GM12878 (cell line): ENCODE results near the gene PRSS33. TPM values are rescaled to one million over a fixed set of nuclear protein-coding genes. Genes with fewer than 3 reads are reported as not detected.

ENCODE experiments used
- ATAC-seq: fragments of 200-7000 bp; cut with Tn5 transposase; 3 replicates; pipeline ENCODE4 v1.9.1; 2020; ENCODE audit warnings: mild to moderate bottlenecking, moderate library complexity
- BruUV-seq: library from RNA; stranded (reverse); fragments of 400-500 nt; replicated peaks from 2 replicates; lab custom pipeline; 2021; lab: Mats Ljungman, UMichigan
- CTCF ChIA-PET: fragments of 300-600 bp; sonication (Branson Sonifier 250); formaldehyde crosslinking; extraction: SDS; loops from one replicate; lab custom pipeline; 2021; ENCODE audit warnings: inconsistent platforms; lab: Yijun Ruan, JAX
- POLR2A ChIA-PET: fragments of 350-600 bp; formaldehyde crosslinking; extraction: SDS; loops from one replicate; lab custom pipeline; 2021; ENCODE audit warnings: inconsistent platforms; lab: Charles Lee
- RAD21 ChIA-PET: fragments of 300-600 bp; sonication (Branson Sonifier 250); formaldehyde crosslinking; loops from one replicate; lab custom pipeline; 2023; ENCODE audit warnings: antibody characterized with exemption; ENCODE audit not compliant: unreplicated experiment; lab: Charles Lee
- SMC1A ChIA-PET: fragments of 300-600 bp; sonication (Branson Sonifier 250); formaldehyde crosslinking; loops from one replicate; lab custom pipeline; 2023; ENCODE audit not compliant: unreplicated experiment, uncharacterized antibody; lab: Charles Lee
- DNase-seq: peaks from one replicate; pipeline ENCODE4 v3.0.0-alpha.2; 2011; ENCODE audit warnings: low read depth, low spot score
- FAIRE-seq: peaks from 3 replicates; lab custom pipeline; 2011; peaks lifted over from hg19 to GRCh38; lab: Jason Lieb, UNC
- H2AFZ ChIP-seq: 2 replicates; pipeline ENCODE4 v1.6.0; 2011; ENCODE audit warnings: low read depth, low read length, control low read depth; ENCODE audit not compliant: control insufficient read depth
- H3K27ac ChIP-seq: 2 replicates; pipeline ENCODE4 v1.5.1; 2011; ENCODE audit warnings: control low read depth; ENCODE audit not compliant: control insufficient read depth, insufficient read depth
- H3K27me3 ChIP-seq, 2 experiments: replicated peaks in 1 of 2; 2 replicates each; pipeline versions ENCODE4 v1.6.0 to v1.6.1; 2011; ENCODE audit warnings: low read length in 1 of 2; ENCODE audit not compliant: control insufficient read depth in 2 of 2, insufficient read depth in 2 of 2
- H3K36me3 ChIP-seq, 2 experiments: 2 replicates each; pipeline ENCODE4 v1.5.1; 2011; ENCODE audit warnings: low read length in 1 of 2; ENCODE audit not compliant: control insufficient read depth in 2 of 2, insufficient read depth in 2 of 2
- H3K4me1 ChIP-seq: 2 replicates; pipeline ENCODE4 v1.6.1; 2011; ENCODE audit warnings: mild to moderate bottlenecking, low read length, moderate library complexity, mixed read lengths; ENCODE audit not compliant: control insufficient read depth, insufficient read depth
- H3K4me2 ChIP-seq: 2 replicates; pipeline ENCODE4 v1.6.0; 2011; ENCODE audit warnings: control low read depth; ENCODE audit not compliant: control insufficient read depth, insufficient read depth
- H3K4me3 ChIP-seq: fragments of 200-600 bp; sonication (generic); 2 replicates; pipeline ENCODE4 v1.5.1; 2016
- H3K79me2 ChIP-seq: 2 replicates; pipeline ENCODE4 v1.6.0; 2011; ENCODE audit warnings: low read length; ENCODE audit not compliant: control insufficient read depth, insufficient read depth
- H3K9ac ChIP-seq: 2 replicates; pipeline ENCODE4 v1.8.0; 2011; ENCODE audit warnings: low read length, control low read depth, mixed read lengths; ENCODE audit not compliant: control insufficient read depth, insufficient read depth
- H3K9me3 ChIP-seq: replicated peaks from 3 replicates; pipeline ENCODE4 v1.5.1; 2011; ENCODE audit warnings: mild to moderate bottlenecking, low read length; ENCODE audit not compliant: control insufficient read depth, insufficient read depth
- H4K20me1 ChIP-seq: 2 replicates; pipeline ENCODE4 v1.6.0; 2011; ENCODE audit not compliant: control insufficient read depth, insufficient read depth
- CEBPB ChIP-seq, 2 experiments: fragments of 150-350 bp in 1 of 2; IDR thresholded peaks; 2 replicates each; pipeline ENCODE4 v1.6.1; 2012 to 2014; ENCODE audit warnings: low read depth in 2 of 2, low read length in 2 of 2, borderline replicate concordance in 1 of 2, inconsistent platforms in 1 of 2
- DPF2 ChIP-seq: fragments of 450-650 bp; IDR thresholded peaks from 2 replicates; pipeline ENCODE4 v1.6.1; 2017; ENCODE audit warnings: mild to moderate bottlenecking
- EP300 ChIP-seq, 2 experiments: fragments of 150-350 bp in 1 of 2; IDR thresholded peaks; 2 replicates each; pipeline ENCODE4 v1.6.1; 2011 to 2012; ENCODE audit warnings: low read depth in 2 of 2, low read length in 2 of 2, borderline replicate concordance in 1 of 2, improper control_type of control experiment in 1 of 2, inconsistent platforms in 1 of 2; ENCODE audit not compliant: control insufficient read depth in 1 of 2
- FOXK2 ChIP-seq: fragments of 450-650 bp; IDR thresholded peaks from 2 replicates; pipeline ENCODE4 v1.6.1; 2017; ENCODE audit warnings: mild to moderate bottlenecking, moderate library complexity
- IRF4 ChIP-seq: IDR thresholded peaks from 2 replicates; pipeline ENCODE4 v1.6.1; 2011; ENCODE audit warnings: low read depth, low read length
- MTA3 ChIP-seq: IDR thresholded peaks from 2 replicates; pipeline ENCODE4 v1.6.1; 2012; ENCODE audit warnings: low read length, inconsistent platforms, borderline replicate concordance
- NFXL1 ChIP-seq: fragments of 450-650 bp; IDR thresholded peaks from 2 replicates; pipeline ENCODE4 v1.6.1; 2017; ENCODE audit warnings: antibody characterized with exemption, mild to moderate bottlenecking, borderline replicate concordance
- PAX8 ChIP-seq: fragments of 450-650 bp; IDR thresholded peaks from 2 replicates; pipeline ENCODE4 v1.6.1; 2017; ENCODE audit warnings: mild to moderate bottlenecking, moderate library complexity
- RFX5 ChIP-seq: IDR thresholded peaks from 2 replicates; pipeline ENCODE4 v1.6.1; 2011; ENCODE audit warnings: low read depth, low read length, improper control_type of control experiment
- SUPT20H ChIP-seq: IDR thresholded peaks from 2 replicates; pipeline ENCODE4 v1.6.1; 2011; ENCODE audit warnings: low read depth, mild to moderate bottlenecking, low read length, moderate library complexity, borderline replicate concordance; ENCODE audit not compliant: control insufficient read depth
- WGBS: methylation state at CpG from one replicate; pipeline ENCODE4 v1.1.6; 2016; ENCODE audit warnings: low lambda C conversion rate; ENCODE audit not compliant: insufficient replicate concordance, insufficient coverage; ENCODE audit errors: missing lambda C conversion rate; 5-methylcytosine and 5-hydroxymethylcytosine counted together
- in situ Hi-C: fragments of 300-500 bp; cut with MboI; formaldehyde crosslinking; loops from 9 replicates; pipeline ENCODE4 v1.14.3; 2018; ENCODE audit warnings: mixed read lengths
- intact Hi-C: fragments of 100-400 bp; cut with micrococcal nuclease; formaldehyde crosslinking; loops from one replicate; pipeline ENCODE4 v1.14.2; 2022; ENCODE audit not compliant: unreplicated experiment
- polyA plus RNA-seq, 11 experiments: library from polyadenylated mRNA; depleted of rRNA in 4 of 11; unstranded in 6 of 11; stranded (reverse) in 5 of 11; fragments of >200 nt; fragmentation: Nextera tagmentation in 4 of 11; fragmentation: Illumina TruSeq in 1 of 11; extraction: Ambion mirVana in 4 of 11; extraction: Trizol in 1 of 11; gene quantifications; 1 replicate in 1 of 11; 2 replicates in 10 of 11; pipeline versions ENCODE4 v1.2.1 to v1.2.3, GENCODE V29; 2011 to 2016; ENCODE audit warnings: inconsistent platforms in 2 of 11, missing spikeins in 2 of 11, low read depth in 1 of 11
- total RNA-seq, 4 experiments: library from RNA; depleted of rRNA in 3 of 4; stranded (reverse); fragments of >200 nt in 3 of 4; fragmentation: Illumina TruSeq in 1 of 4; extraction: Trizol in 1 of 4; gene quantifications; 2 replicates each; pipeline versions ENCODE4 v1.2.1 to v1.2.3, GENCODE V29; 2013 to 2021
- TF ChIP-seq, protein P1 (sequence below): fragments of 450-650 bp; IDR thresholded peaks from 2 replicates; pipeline ENCODE4 v1.6.1; 2017; ENCODE audit warnings: mild to moderate bottlenecking, moderate library complexity
- TF ChIP-seq, protein P2 (sequence below): IDR thresholded peaks from 2 replicates; pipeline ENCODE4 v1.6.1; 2011; ENCODE audit warnings: low read depth, low read length, improper control_type of control experiment, borderline replicate concordance

Gene PRSS33
- total and polyA plus RNA-seq, 10 of the 15 experiments (the other 5 are each of a cell fraction or from before 2014, with no cell fraction given) = not detected

DNA sequence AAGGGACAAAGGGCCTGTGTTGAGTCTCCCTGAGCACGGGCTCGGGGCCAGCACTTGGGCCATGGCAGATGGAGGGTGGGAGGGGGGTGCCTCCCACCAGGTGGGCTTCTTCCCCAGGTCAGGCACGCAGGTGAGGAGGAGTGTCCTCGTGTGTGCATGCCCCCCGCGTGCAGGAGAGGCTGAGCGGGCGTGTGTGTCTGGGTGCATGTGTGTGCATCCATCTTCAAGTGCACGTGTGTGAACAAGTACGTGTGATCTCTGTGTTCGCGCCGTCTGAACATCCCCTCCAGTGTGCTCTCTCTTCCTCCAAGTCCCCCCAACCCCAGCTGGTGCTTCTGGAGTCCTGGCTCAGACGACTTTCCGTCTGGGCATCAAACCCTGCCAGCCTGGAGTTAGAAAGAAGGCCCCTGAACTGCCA, 40.0 kb upstream of the PRSS33 start:
- WGBS = 65% methylated on average over 15 of the region's 15 CpGs
- ChIA-PET CTCF (no interaction called here), SMC1A (no interaction called here), RAD21 (no interaction called here), POLR2A (no interaction called here)
- DNase-seq = no peak
- H3K4me2 ChIP-seq = no peak overlapping the region
- in situ Hi-C loops = no loop called here
- no peaks in the 10 kb centered on the region for H3K9me3 ChIP-seq
- FAIRE-seq = no peak
- TF ChIP-seq PAX8 (no peak), IRF4 (no peak), SUPT20H (no peak)
- intact Hi-C loops = no loop called here
- no peak for ATAC-seq
- no peak overlapping the region for H3K9ac ChIP-seq
- H4K20me1 ChIP-seq = no peaks in the 10 kb centered on the region
- no TSS peak for BruUV-seq
- no peak overlapping the region for H3K27ac ChIP-seq
- peaks cover 4% of the 10 kb centered on the region; the same call in 1 of the 2 replicates for H3K4me1 ChIP-seq
- H3K4me3 ChIP-seq = no peak overlapping the region
- H3K36me3 ChIP-seq = no peaks in the 10 kb centered on the region
- no peaks in the 10 kb centered on the region for H3K27me3 ChIP-seq
- no peak overlapping the region for H2AFZ ChIP-seq
- H3K79me2 ChIP-seq = no peaks in the 10 kb centered on the region

DNA sequence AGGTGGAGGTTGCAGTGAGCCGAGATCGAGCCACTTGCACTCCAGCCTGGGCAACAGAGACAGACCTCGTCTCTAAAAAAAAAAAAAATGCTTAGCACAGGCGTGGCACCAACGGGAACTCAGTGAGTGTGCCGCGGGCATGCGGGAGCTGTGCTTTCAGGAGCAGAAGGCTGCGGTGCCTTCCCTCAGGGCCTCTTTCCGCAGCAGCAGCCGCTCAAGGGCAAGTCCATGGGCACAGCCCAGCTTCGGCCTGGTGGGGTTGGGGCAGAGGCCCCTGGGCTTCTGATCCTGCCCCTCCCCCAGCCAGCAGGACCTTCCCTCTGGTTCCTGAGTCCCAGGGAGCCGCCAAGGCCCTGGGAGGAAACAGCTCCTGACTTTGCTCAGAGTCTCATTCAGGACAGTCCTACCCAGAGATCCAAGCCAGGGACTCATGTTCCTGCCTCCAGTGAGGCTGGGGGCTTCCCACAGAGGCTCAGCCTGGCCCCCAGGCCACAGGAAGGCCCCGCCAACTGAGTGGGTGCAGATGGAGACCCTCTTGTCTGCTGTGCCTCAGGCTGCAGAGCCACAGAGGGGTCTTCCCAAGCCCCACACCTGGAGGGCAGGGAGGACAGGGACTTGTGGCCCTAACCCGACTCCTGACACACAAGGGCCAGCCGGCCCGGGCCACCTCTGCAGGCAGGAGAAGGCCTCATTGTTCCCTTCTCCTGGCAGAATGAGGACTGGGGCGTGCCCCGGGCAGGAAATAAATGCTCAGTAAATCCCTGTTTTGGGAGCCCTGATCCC, 39.4 kb upstream of the PRSS33 start:
- H3K4me2 ChIP-seq = no peak overlapping the region
- no TSS peak for BruUV-seq
- no peaks in the 10 kb centered on the region for H3K9me3 ChIP-seq
- peaks cover 4% of the 10 kb centered on the region; the same call in 1 of the 2 replicates for H3K4me1 ChIP-seq
- CTCF ChIA-PET = no interaction called here
- RAD21 ChIA-PET = no interaction called here
- H3K27me3 ChIP-seq = no peaks in the 10 kb centered on the region
- H3K27ac ChIP-seq = no peak overlapping the region
- POLR2A ChIA-PET = no interaction called here
- in situ Hi-C loops = no loop called here
- no peak overlapping the region for H3K9ac ChIP-seq
- 49% methylated on average over 19 of the region's 19 CpGs for WGBS
- H2AFZ ChIP-seq = no peak overlapping the region
- DNase-seq = no peak
- H3K4me3 ChIP-seq = no peak overlapping the region
- intact Hi-C loops = no loop called here
- SMC1A ChIA-PET = no interaction called here
- H4K20me1 ChIP-seq = no peaks in the 10 kb centered on the region
- no peaks in the 10 kb centered on the region for H3K36me3 ChIP-seq
- no peak for FAIRE-seq
- ATAC-seq = no peak
- H3K79me2 ChIP-seq = no peaks in the 10 kb centered on the region
- TF ChIP-seq, protein P1, sequence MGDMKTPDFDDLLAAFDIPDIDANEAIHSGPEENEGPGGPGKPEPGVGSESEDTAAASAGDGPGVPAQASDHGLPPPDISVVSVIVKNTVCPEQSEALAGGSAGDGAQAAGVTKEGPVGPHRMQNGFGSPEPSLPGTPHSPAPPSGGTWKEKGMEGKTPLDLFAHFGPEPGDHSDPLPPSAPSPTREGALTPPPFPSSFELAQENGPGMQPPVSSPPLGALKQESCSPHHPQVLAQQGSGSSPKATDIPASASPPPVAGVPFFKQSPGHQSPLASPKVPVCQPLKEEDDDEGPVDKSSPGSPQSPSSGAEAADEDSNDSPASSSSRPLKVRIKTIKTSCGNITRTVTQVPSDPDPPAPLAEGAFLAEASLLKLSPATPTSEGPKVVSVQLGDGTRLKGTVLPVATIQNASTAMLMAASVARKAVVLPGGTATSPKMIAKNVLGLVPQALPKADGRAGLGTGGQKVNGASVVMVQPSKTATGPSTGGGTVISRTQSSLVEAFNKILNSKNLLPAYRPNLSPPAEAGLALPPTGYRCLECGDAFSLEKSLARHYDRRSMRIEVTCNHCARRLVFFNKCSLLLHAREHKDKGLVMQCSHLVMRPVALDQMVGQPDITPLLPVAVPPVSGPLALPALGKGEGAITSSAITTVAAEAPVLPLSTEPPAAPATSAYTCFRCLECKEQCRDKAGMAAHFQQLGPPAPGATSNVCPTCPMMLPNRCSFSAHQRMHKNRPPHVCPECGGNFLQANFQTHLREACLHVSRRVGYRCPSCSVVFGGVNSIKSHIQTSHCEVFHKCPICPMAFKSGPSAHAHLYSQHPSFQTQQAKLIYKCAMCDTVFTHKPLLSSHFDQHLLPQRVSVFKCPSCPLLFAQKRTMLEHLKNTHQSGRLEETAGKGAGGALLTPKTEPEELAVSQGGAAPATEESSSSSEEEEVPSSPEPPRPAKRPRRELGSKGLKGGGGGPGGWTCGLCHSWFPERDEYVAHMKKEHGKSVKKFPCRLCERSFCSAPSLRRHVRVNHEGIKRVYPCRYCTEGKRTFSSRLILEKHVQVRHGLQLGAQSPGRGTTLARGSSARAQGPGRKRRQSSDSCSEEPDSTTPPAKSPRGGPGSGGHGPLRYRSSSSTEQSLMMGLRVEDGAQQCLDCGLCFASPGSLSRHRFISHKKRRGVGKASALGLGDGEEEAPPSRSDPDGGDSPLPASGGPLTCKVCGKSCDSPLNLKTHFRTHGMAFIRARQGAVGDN = no peak
- TF ChIP-seq CEBPB (IDR thresholded peaks at IDR 0.05; ENCODE audit: borderline replicate concordance in 1 of 2, low read depth in 2 of 2, low read length in 2 of 2) (no peak), DPF2 (no peak), MTA3 (no peak), EP300 (IDR thresholded peaks at IDR 0.05; ENCODE audit: borderline replicate concordance in 1 of 2, control insufficient read depth in 1 of 2, low read depth in 2 of 2, low read length in 2 of 2) (no peak), NFXL1 (no peak), RFX5 (no peak), FOXK2 (no peak)
- TF ChIP-seq, protein P2, sequence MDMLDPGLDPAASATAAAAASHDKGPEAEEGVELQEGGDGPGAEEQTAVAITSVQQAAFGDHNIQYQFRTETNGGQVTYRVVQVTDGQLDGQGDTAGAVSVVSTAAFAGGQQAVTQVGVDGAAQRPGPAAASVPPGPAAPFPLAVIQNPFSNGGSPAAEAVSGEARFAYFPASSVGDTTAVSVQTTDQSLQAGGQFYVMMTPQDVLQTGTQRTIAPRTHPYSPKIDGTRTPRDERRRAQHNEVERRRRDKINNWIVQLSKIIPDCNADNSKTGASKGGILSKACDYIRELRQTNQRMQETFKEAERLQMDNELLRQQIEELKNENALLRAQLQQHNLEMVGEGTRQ = no peak
